ENCODE results near the gene FBXL14.

DNA sequence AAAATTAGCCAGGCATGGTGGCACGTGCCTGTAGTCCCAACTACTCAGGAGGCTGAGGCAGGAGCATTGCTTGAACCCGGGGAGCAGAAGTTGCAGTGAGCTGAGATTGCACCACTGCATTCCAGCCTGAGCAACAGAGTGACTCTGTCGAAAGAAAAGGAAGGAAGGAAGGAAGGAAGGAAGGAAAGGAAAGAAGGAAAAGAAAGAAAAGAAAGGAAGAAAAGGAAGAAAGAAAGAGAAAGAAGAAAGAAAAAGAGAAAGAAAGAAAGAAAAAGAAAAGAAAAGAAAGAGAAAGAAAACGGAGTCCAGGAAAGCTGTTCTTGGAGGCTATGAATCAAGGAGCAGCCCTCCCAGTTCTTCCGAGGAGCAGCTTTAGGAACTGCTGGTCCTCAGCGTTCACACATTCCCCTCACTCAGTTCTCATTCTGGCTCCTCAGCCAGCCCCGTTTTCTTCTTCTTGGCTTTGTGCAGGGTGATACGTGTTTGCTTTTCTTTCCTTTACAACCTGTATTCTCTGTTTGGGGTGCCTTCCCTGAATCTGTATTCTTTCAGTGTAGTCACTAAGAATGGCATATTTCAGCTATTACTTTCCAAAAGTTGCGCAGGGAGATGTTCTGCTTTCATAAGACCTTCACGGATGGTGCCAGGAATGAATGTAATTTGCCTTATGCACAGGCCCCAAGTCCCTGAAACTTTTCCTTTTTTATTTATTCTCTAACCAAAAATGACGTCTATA lies 12.2 kb downstream of the FBXL14 start:
- TF ChIP-seq, protein P1, sequence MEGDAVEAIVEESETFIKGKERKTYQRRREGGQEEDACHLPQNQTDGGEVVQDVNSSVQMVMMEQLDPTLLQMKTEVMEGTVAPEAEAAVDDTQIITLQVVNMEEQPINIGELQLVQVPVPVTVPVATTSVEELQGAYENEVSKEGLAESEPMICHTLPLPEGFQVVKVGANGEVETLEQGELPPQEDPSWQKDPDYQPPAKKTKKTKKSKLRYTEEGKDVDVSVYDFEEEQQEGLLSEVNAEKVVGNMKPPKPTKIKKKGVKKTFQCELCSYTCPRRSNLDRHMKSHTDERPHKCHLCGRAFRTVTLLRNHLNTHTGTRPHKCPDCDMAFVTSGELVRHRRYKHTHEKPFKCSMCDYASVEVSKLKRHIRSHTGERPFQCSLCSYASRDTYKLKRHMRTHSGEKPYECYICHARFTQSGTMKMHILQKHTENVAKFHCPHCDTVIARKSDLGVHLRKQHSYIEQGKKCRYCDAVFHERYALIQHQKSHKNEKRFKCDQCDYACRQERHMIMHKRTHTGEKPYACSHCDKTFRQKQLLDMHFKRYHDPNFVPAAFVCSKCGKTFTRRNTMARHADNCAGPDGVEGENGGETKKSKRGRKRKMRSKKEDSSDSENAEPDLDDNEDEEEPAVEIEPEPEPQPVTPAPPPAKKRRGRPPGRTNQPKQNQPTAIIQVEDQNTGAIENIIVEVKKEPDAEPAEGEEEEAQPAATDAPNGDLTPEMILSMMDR (IDR thresholded peaks at IDR 0.05; ENCODE audit: insufficient read depth, low read length, poor library complexity, severe bottlenecking), result no peak
- TF ChIP-seq EZH2phosphoT487 (conservative IDR thresholded peaks at IDR 0.05; ENCODE audit: low read length), result no peak

Data from SU-DHL-6 (cell line).